ENCODE data around the gene SAPCD2.

The SAPCD2 gene

GRCh38 chr9:137073992-137074399 is 3.6 kb upstream of the SAPCD2 start:
- ChIA-PET POLR2A (no interaction called here), CTCF (interaction anchor here (11.6 kb wide), 1 partner anchor 41 kb away, joined by 202 read pairs; the partner anchor contains the start of genes ABCA2 and FUT7)
- TF ChIP-seq CTCF (IDR thresholded peaks at IDR 0.05; ENCODE audit: control extremely low read depth, extremely low read depth, low read depth, missing control alignments): no peak
- DNase-seq (ENCODE audit: extremely low spot score): no peak

GRCh38 chr9:137071282-137071681 is 925 bp upstream of the SAPCD2 start:
- no peak for TF ChIP-seq CTCF (IDR thresholded peaks at IDR 0.05; ENCODE audit: control extremely low read depth, extremely low read depth, low read depth, missing control alignments)
- no peak for DNase-seq (ENCODE audit: extremely low spot score)
- ChIA-PET CTCF (interaction anchor here (1.0 to 11.6 kb wide), 11 partner anchors 8 to 224 kb away, joined by 3 to 202 read pairs (median 7); partner anchors contain the start of genes ABCA2, FUT7, MAN1B1 and NPDC1), POLR2A (interaction anchor here (1.6 kb wide), 1 partner anchor 15 kb away, joined by 6 read pairs; the partner anchor contains the start of gene MAN1B1)

- peak; percentile 44 for DNase-seq (ENCODE audit: extremely low spot score)
- no peak for TF ChIP-seq CTCF (IDR thresholded peaks at IDR 0.05; ENCODE audit: control extremely low read depth, extremely low read depth, low read depth, missing control alignments)
- POLR2A ChIA-PET: interaction anchor here (0.6 to 1.6 kb wide), 6 partner anchors 12 to 269 kb away, joined by 3 to 6 read pairs (median 4); partner anchors contain the start of genes AJM1, CLIC3 and MAN1B1
- CTCF ChIA-PET: interaction anchor here (0.8 to 11.6 kb wide), 15 partner anchors 8 to 279 kb away, joined by 3 to 202 read pairs (median 7); partner anchors contain the start of genes ABCA2, FUT7, GRIN1 and MAN1B1
Observed at GRCh38 chr9:137070906-137071275, 534 bp upstream of the SAPCD2 start.

- no peak for TF ChIP-seq CTCF (IDR thresholded peaks at IDR 0.05; ENCODE audit: control extremely low read depth, extremely low read depth, low read depth, missing control alignments)
- POLR2A ChIA-PET: interaction anchor here (0.6 to 1.6 kb wide), 5 partner anchors 14 to 173 kb away, joined by 4 to 6 read pairs (median 5); partner anchors contain the start of genes FUT7 and MAN1B1
- CTCF ChIA-PET: interaction anchor here (1.4 to 11.6 kb wide), 11 partner anchors 11 to 167 kb away, joined by 5 to 202 read pairs (median 16); partner anchors contain the start of genes ABCA2, FUT7, MAN1B1 and NPDC1
- no peak for DNase-seq (ENCODE audit: extremely low spot score)
Observed at GRCh38 chr9:137069508-137070091, 757 bp downstream of the SAPCD2 start.

GRCh38 chr9:137068539-137069507 is 1.5 kb downstream of the SAPCD2 start:
- peak; percentile 2 for TF ChIP-seq CTCF (IDR thresholded peaks at IDR 0.05; ENCODE audit: control extremely low read depth, extremely low read depth, low read depth, missing control alignments)
- DNase-seq (ENCODE audit: extremely low spot score): no peak
- POLR2A ChIA-PET: interaction anchor here (1.2 kb wide), 1 partner anchor 172 kb away, joined by 3 read pairs; no protein-coding TSS in a partner anchor
- CTCF ChIA-PET: interaction anchor here (0.9 to 11.6 kb wide), 25 partner anchors 8 to 325 kb away, joined by 3 to 202 read pairs (median 7); partner anchors contain the start of genes ABCA2, AJM1, FUT7 and MAN1B1

Measured in GM10248 (cell line).